Endodermal cell (in vitro differentiated cells): ENCODE measurements around the gene CLCA2. TPM values are rescaled to one million over a fixed set of nuclear protein-coding genes. Genes with fewer than 3 reads are reported as not detected.

Experiments used
- DNase-seq: peaks from one replicate; pipeline ENCODE4 v3.0.0-alpha.2; 2017
- H3K27ac ChIP-seq: 2 replicates; pipeline ENCODE4 v1.5.1; 2013; ENCODE audit warnings: mild to moderate bottlenecking, low read depth, low read length, moderate library complexity
- H3K27me3 ChIP-seq: 2 replicates; pipeline ENCODE4 v1.6.1; 2013; ENCODE audit warnings: mild to moderate bottlenecking, low read length, moderate library complexity; ENCODE audit not compliant: insufficient read depth, control insufficient read depth, poor library complexity, severe bottlenecking
- H3K36me3 ChIP-seq: 2 replicates; pipeline ENCODE4 v1.7.0; 2013; ENCODE audit warnings: mild to moderate bottlenecking, low read length, moderate library complexity; ENCODE audit not compliant: control insufficient read depth, insufficient read depth
- H3K4me1 ChIP-seq: one replicate; pipeline ENCODE4 v1.7.0; 2013; ENCODE audit warnings: low read length; ENCODE audit not compliant: control insufficient read depth, insufficient read depth
- H3K4me3 ChIP-seq: 2 replicates; pipeline ENCODE4 v1.5.1; 2013; ENCODE audit warnings: mild to moderate bottlenecking, low read length, moderate library complexity
- H3K9ac ChIP-seq: 2 replicates; pipeline ENCODE4 v1.6.1; 2013; ENCODE audit warnings: mild to moderate bottlenecking, low read length, moderate library complexity; ENCODE audit not compliant: poor library complexity, severe bottlenecking; ENCODE audit errors: extremely low read depth
- H3K9me3 ChIP-seq: 2 replicates; pipeline ENCODE4 v1.6.1; 2013; ENCODE audit warnings: mild to moderate bottlenecking, low read length, moderate library complexity; ENCODE audit not compliant: control insufficient read depth
- H3K27ac Mint-ChIP-seq: 2 replicates; pipeline ENCODE4 v1.8.0; 2020; ENCODE audit warnings: mixed read lengths
- H3K27me3 Mint-ChIP-seq: 2 replicates; pipeline ENCODE4 v1.8.0; 2021; ENCODE audit warnings: mild to moderate bottlenecking, mixed read lengths; ENCODE audit not compliant: insufficient read depth
- H3K36me3 Mint-ChIP-seq: 2 replicates; pipeline ENCODE4 v1.8.0; 2020; ENCODE audit warnings: low read depth, mixed read lengths
- H3K4me1 Mint-ChIP-seq: 2 replicates; pipeline ENCODE4 v1.8.0; 2020; ENCODE audit warnings: mixed read lengths
- H3K4me3 Mint-ChIP-seq: 2 replicates; pipeline ENCODE4 v1.8.0; 2020; ENCODE audit warnings: mild to moderate bottlenecking, moderate library complexity, mixed read lengths
- H3K9me3 Mint-ChIP-seq: 2 replicates; pipeline ENCODE4 v1.8.0; 2020; ENCODE audit warnings: mild to moderate bottlenecking, mixed read lengths
- CTCF ChIP-seq: fragments of 200-600 bp; sonication (generic); conservative IDR thresholded peaks from 2 replicates; pipeline ENCODE4 v1.5.0; 2021; ENCODE audit warnings: antibody characterized with exemption, mild to moderate bottlenecking
- WGBS, 2 experiments: methylation state at CpG; one replicate each; pipeline versions ENCODE4 v1.1.5 to v1.1.7; 2013; ENCODE audit warnings: missing lambda C conversion rate in 2 of 2, mixed read lengths in 1 of 2; ENCODE audit not compliant: insufficient coverage in 1 of 2, insufficient read length in 1 of 2; 5-methylcytosine and 5-hydroxymethylcytosine counted together
- total RNA-seq, 2 donors: library from RNA; stranded (reverse); fragmentation: NEBNext Ultra II Directional in 1 of 2; extraction: Animal tissue kit (Norgen Biotek cat#: 25700) in 1 of 2; gene quantifications; 2 replicates in 1 of 2; 3 replicates in 1 of 2; pipeline ENCODE4 v1.2.1, GENCODE V29; 2021

Gene CLCA2
- total RNA-seq, 2 donors from 2014 or later: not detected

GRCh38 chr1:86423473-86423872 is 498 bp upstream of the CLCA2 start:
- H3K4me3 Mint-ChIP-seq: no peak overlapping the region

GRCh38 chr1:86429122-86429725 is 5.3 kb downstream of the CLCA2 start:
- no peak for TF ChIP-seq CTCF
- Histone ChIP-seq H3K9ac (no peak overlapping the region), H3K4me1 (no peaks in the 10 kb centered on the region), H3K27me3 (peaks cover 32% of the 10 kb centered on the region), H3K27ac (no peak overlapping the region), H3K4me3 (no peak overlapping the region), H3K9me3 (no peaks in the 10 kb centered on the region), H3K36me3 (no peaks in the 10 kb centered on the region)
- 93% methylated on average over 6 to 7 of the region's 7 CpGs for WGBS, 2 experiments
- Mint-ChIP-seq H3K4me1 (no peaks in the 10 kb centered on the region), H3K9me3 (no peaks in the 10 kb centered on the region), H3K27me3 (peaks cover 10% of the 10 kb centered on the region), H3K27ac (no peak overlapping the region), H3K4me3 (no peak overlapping the region), H3K36me3 (no peaks in the 10 kb centered on the region)
- no peak for DNase-seq

More at GRCh38 chr1:86423473-86423872, 498 bp upstream of the CLCA2 start:
- Mint-ChIP-seq H3K4me1 (peaks cover 2% of the 10 kb centered on the region), H3K27ac (no peak overlapping the region), H3K27me3 (no peaks in the 10 kb centered on the region), H3K36me3 (no peaks in the 10 kb centered on the region), H3K9me3 (no peaks in the 10 kb centered on the region)
- no peak for DNase-seq
- no peaks in the 10 kb centered on the region for H3K4me1 ChIP-seq
- no peaks in the 10 kb centered on the region for H3K36me3 ChIP-seq
- H3K9me3 ChIP-seq: no peaks in the 10 kb centered on the region
- no peak overlapping the region for H3K4me3 ChIP-seq
- H3K27ac ChIP-seq: no peak overlapping the region
- TF ChIP-seq CTCF: no peak
- peaks cover 7% of the 10 kb centered on the region for H3K27me3 ChIP-seq
- no peak overlapping the region for H3K9ac ChIP-seq

- Mint-ChIP-seq H3K4me3 (no peak overlapping the region), H3K4me1 (no peaks in the 10 kb centered on the region), H3K36me3 (no peaks in the 10 kb centered on the region), H3K27me3 (peaks cover 15% of the 10 kb centered on the region), H3K9me3 (no peaks in the 10 kb centered on the region), H3K27ac (no peak overlapping the region)
- no peak for DNase-seq
- no peak overlapping the region for H3K9ac ChIP-seq
- WGBS, 2 experiments: 75 to 85% methylated on average over 1 to 3 of the region's 3 CpGs
- no peaks in the 10 kb centered on the region for H3K9me3 ChIP-seq
- no peak overlapping the region for H3K27ac ChIP-seq
- no peak for TF ChIP-seq CTCF
- H3K36me3 ChIP-seq: no peaks in the 10 kb centered on the region
- peaks cover 34% of the 10 kb centered on the region for H3K27me3 ChIP-seq
- no peak overlapping the region for H3K4me3 ChIP-seq
- H3K4me1 ChIP-seq: no peaks in the 10 kb centered on the region
Observed at GRCh38 chr1:86429835-86430234, 5.9 kb downstream of the CLCA2 start.
